Measurements from ENCODE around the gene SLX4IP.

DNA sequence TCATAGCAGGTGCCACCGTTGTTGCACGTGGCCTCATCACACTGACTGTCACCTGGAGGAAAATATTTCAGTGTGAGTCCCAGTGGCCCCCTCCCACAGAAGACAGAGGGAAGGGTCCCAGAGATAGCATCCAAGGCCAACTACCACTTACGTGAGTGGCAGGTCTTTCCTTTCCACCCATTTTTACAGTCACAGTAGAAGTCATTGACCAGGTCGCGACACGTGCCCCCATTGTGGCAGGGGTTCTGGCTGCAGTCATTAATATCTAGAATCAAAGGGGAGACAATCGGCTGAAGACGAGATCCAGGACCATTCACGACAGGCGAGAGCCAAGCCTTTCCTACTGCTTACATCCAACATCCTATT, 210.1 kb downstream of the SLX4IP start:
- TF ChIP-seq POLR2A (IDR thresholded peaks at IDR 0.05; ENCODE audit: low read depth, low read length) = no peak
- no peak for TF ChIP-seq POLR2AphosphoS5 (IDR thresholded peaks at IDR 0.05; ENCODE audit: low read depth, low read length)

Measured in GM12892 (cell line).